Nephron (organoid): ENCODE data around the gene APC.
A peak's percentile ranks its signal among the peaks of the same experiment; 100 is the strongest.

Source experiments
- H3K27ac Mint-ChIP-seq, 3 experiments: 2 replicates each; pipeline ENCODE4 v1.8.0; 2020; ENCODE audit warnings: mixed read lengths in 3 of 3, mild to moderate bottlenecking in 2 of 3, moderate library complexity in 1 of 3
- H3K27me3 Mint-ChIP-seq: 2 replicates; pipeline ENCODE4 v1.8.0; 2021; ENCODE audit warnings: low read depth, mild to moderate bottlenecking, moderate library complexity, mixed read lengths
- H3K36me3 Mint-ChIP-seq: 2 replicates; pipeline ENCODE4 v1.8.0; 2020; ENCODE audit warnings: low read depth, mixed read lengths
- H3K4me1 Mint-ChIP-seq: 2 replicates; pipeline ENCODE4 v1.8.0; 2020; ENCODE audit warnings: mixed read lengths
- H3K4me3 Mint-ChIP-seq, 3 experiments: 2 replicates each; pipeline ENCODE4 v1.8.0; 2020; ENCODE audit warnings: mild to moderate bottlenecking in 3 of 3, mixed read lengths in 3 of 3, moderate library complexity in 2 of 3
- H3K9me3 Mint-ChIP-seq: 2 replicates; pipeline ENCODE4 v1.8.0; 2020; ENCODE audit warnings: mixed read lengths
- TF ChIP-seq, protein P1 (sequence below), 3 experiments: fragments of 200-600 bp; sonication (generic); IDR thresholded peaks; one replicate each; pipeline ENCODE4 v1.5.0; 2021; ENCODE audit warnings: antibody characterized with exemption in 3 of 3; ENCODE audit not compliant: unreplicated experiment in 3 of 3

APC gene

DNA sequence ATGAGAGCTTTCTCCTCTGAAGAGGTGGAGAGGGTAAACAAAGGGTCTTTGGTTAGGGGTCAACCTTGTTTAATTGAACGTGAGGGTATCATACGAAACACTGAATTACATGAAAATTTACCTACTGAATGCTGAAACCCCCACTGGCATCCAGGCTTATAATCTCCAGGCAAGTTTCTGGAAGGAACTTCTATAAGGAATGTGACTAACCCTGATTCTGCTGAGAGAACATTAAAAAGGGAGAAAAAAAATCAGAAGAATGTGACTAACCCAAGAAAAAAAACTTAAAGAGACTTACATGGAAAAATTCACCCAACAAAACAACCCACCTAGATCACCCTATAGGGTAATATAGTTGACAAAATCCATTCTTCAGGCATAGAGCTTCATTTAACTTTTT lies 55.5 kb downstream of the APC start:
- Mint-ChIP-seq H3K27me3 (no peaks in the 10 kb centered on the region), H3K9me3 (no peaks in the 10 kb centered on the region), H3K4me3 (no peak overlapping the region), H3K36me3 (peaks cover 51% of the 10 kb centered on the region), H3K27ac (no peak overlapping the region), H3K4me1 (no peaks in the 10 kb centered on the region)
- TF ChIP-seq, protein P1, sequence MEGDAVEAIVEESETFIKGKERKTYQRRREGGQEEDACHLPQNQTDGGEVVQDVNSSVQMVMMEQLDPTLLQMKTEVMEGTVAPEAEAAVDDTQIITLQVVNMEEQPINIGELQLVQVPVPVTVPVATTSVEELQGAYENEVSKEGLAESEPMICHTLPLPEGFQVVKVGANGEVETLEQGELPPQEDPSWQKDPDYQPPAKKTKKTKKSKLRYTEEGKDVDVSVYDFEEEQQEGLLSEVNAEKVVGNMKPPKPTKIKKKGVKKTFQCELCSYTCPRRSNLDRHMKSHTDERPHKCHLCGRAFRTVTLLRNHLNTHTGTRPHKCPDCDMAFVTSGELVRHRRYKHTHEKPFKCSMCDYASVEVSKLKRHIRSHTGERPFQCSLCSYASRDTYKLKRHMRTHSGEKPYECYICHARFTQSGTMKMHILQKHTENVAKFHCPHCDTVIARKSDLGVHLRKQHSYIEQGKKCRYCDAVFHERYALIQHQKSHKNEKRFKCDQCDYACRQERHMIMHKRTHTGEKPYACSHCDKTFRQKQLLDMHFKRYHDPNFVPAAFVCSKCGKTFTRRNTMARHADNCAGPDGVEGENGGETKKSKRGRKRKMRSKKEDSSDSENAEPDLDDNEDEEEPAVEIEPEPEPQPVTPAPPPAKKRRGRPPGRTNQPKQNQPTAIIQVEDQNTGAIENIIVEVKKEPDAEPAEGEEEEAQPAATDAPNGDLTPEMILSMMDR (IDR thresholded peaks at IDR 0.05; ENCODE audit: unreplicated experiment in 3 of 3) = no peak

GRCh38 chr5:112794410-112794809 lies 56.7 kb downstream of the APC start:
- H3K4me3 Mint-ChIP-seq = no peak overlapping the region
- H3K27ac Mint-ChIP-seq = no peak overlapping the region
- H3K9me3 Mint-ChIP-seq = no peaks in the 10 kb centered on the region
- no peaks in the 10 kb centered on the region for H3K4me1 Mint-ChIP-seq
- H3K36me3 Mint-ChIP-seq = peaks cover 55% of the 10 kb centered on the region
- TF ChIP-seq, protein P1 (IDR thresholded peaks at IDR 0.05; ENCODE audit: unreplicated experiment in 3 of 3) = no peak
- H3K27me3 Mint-ChIP-seq = no peaks in the 10 kb centered on the region

DNA sequence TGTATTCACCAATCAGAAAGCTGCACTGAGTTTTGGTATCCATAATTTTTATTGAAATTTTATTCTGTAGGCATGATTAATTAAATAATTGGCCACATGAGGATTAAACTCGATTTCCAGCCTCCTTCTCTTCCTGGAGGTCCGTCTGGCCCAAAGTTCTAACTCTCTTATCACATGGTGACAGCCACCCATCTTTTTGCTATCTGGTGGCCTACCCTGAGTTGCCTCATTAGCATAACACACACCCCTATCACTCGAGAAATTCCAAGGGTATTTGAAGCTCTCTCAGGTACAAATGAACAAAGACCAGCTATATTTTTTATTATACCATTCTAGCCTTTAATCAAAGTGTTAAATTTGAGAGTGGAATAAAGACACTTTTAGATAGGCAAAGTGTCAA lies 57.7 kb downstream of the APC start:
- H3K27ac Mint-ChIP-seq = no peak overlapping the region
- H3K27me3 Mint-ChIP-seq = no peaks in the 10 kb centered on the region
- H3K36me3 Mint-ChIP-seq = peaks cover 60% of the 10 kb centered on the region
- H3K9me3 Mint-ChIP-seq = no peaks in the 10 kb centered on the region
- H3K4me1 Mint-ChIP-seq = no peaks in the 10 kb centered on the region
- TF ChIP-seq, protein P1 (IDR thresholded peaks at IDR 0.05; ENCODE audit: unreplicated experiment in 3 of 3) = no peak
- H3K4me3 Mint-ChIP-seq = no peak overlapping the region

DNA sequence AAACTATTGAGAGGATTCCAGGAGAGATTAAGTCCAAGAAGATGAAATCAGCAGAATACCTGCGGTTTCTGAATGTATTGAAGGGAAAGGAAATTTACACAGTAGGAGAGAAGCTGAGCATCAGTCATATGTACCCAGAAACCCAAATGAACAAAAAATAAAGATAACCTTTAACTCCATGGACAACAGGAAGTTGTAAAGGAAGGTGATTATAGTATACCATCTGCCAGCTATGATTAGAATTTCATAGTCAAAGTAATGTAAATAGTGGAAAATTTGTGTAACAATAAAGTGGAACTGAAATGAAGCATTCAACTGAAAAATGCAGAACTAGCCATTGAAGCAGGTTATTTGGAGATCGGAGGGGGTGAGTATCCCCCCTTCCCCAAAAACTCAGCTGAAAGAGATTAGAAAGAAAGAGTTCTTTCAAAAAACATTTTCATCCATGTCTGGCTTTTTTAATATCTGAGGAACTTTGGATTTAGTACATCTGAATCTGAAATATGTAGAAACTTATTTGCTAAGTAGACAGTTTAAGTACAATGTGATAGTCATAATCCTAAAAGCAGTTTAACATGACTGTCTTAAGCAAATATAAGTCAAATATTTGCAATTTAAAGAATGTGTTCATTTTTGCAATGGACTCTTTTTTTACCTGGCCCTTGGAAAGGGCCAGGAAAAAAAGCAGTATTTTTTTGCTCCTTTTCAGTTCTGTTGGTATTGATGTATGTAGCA lies 58.4 kb downstream of the APC start:
- no peaks in the 10 kb centered on the region for H3K9me3 Mint-ChIP-seq
- peak overlapping the region in 1 of 3 experiments; percentile 8 for H3K27ac Mint-ChIP-seq
- H3K36me3 Mint-ChIP-seq = peaks cover 62% of the 10 kb centered on the region
- no peak overlapping the region for H3K4me3 Mint-ChIP-seq
- H3K27me3 Mint-ChIP-seq = no peaks in the 10 kb centered on the region
- no peaks in the 10 kb centered on the region for H3K4me1 Mint-ChIP-seq
- TF ChIP-seq, protein P1 (IDR thresholded peaks at IDR 0.05; ENCODE audit: unreplicated experiment in 3 of 3) = no peak

DNA sequence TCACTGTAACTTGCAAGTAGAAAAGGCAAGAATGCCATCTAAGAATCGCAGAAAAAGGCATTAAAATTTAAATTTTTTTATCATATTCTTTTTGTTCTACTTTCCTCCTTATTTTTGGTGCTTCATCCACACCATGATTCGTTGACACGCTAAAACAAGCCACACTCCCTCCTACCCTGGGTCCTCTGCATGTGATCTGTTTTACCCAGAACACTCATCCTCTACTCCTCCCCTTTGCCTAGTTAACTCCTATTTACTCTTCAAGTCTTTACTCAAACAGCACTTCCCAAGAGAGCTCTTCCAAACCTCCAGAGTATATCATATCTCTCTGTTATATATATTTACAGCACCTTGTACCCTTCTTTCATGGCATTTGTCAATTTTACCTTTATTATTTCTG lies 62.0 kb downstream of the APC start:
- TF ChIP-seq, protein P1 (IDR thresholded peaks at IDR 0.05; ENCODE audit: unreplicated experiment in 3 of 3) = no peak
- Mint-ChIP-seq H3K4me3 (no peak overlapping the region), H3K36me3 (peaks cover 61% of the 10 kb centered on the region), H3K27me3 (no peaks in the 10 kb centered on the region), H3K27ac (no peak overlapping the region), H3K9me3 (no peaks in the 10 kb centered on the region), H3K4me1 (no peaks in the 10 kb centered on the region)

GRCh38 chr5:112800891-112801290 lies 63.2 kb downstream of the APC start:
- Mint-ChIP-seq H3K4me3 (no peak overlapping the region), H3K9me3 (no peaks in the 10 kb centered on the region), H3K36me3 (peaks cover 61% of the 10 kb centered on the region), H3K4me1 (no peaks in the 10 kb centered on the region), H3K27ac (no peak overlapping the region), H3K27me3 (no peaks in the 10 kb centered on the region)
- TF ChIP-seq, protein P1 (IDR thresholded peaks at IDR 0.05; ENCODE audit: unreplicated experiment in 3 of 3) = no peak
